ENCODE results near the gene SUGP2.

Gene SUGP2

GRCh38 chr19:18998276-18998675, 35.0 kb downstream of the SUGP2 start:
- H3K36me3 ChIP-seq (ENCODE audit: insufficient read depth, low read length), result peaks cover 37% of the 10 kb centered on the region
- H3K4me1 ChIP-seq (ENCODE audit: insufficient read depth, low read length), result no peaks in the 10 kb centered on the region
- no peaks in the 10 kb centered on the region for H3K9me3 ChIP-seq (ENCODE audit: low read length)
- no peaks in the 10 kb centered on the region for H3K27me3 ChIP-seq (ENCODE audit: control insufficient read depth in 1 of 2, insufficient read depth in 2 of 2, low read length in 2 of 2)
- H3K4me3 ChIP-seq (ENCODE audit: low read depth in 1 of 2, low read length in 2 of 2), result no peak overlapping the region
- H3K27ac ChIP-seq (ENCODE audit: low read depth, low read length), result no peak overlapping the region
- no peak overlapping the region for H3K9ac ChIP-seq (ENCODE audit: low read length)

GRCh38 chr19:18996796-18997394, 36.4 kb downstream of the SUGP2 start:
- Histone ChIP-seq H3K9ac (ENCODE audit: low read length) (no peak overlapping the region), H3K4me1 (ENCODE audit: insufficient read depth, low read length) (no peaks in the 10 kb centered on the region), H3K4me3 (ENCODE audit: low read depth in 1 of 2, low read length in 2 of 2) (no peak overlapping the region), H3K9me3 (ENCODE audit: low read length) (no peaks in the 10 kb centered on the region), H3K36me3 (ENCODE audit: insufficient read depth, low read length) (peaks cover 41% of the 10 kb centered on the region), H3K27ac (ENCODE audit: low read depth, low read length) (no peak overlapping the region), H3K27me3 (ENCODE audit: control insufficient read depth in 1 of 2, insufficient read depth in 2 of 2, low read length in 2 of 2) (no peaks in the 10 kb centered on the region)

- Histone ChIP-seq H3K4me1 (ENCODE audit: insufficient read depth, low read length) (no peaks in the 10 kb centered on the region), H3K9ac (ENCODE audit: low read length) (no peak overlapping the region), H3K4me3 (ENCODE audit: low read depth in 1 of 2, low read length in 2 of 2) (no peak overlapping the region), H3K27me3 (ENCODE audit: control insufficient read depth in 1 of 2, insufficient read depth in 2 of 2, low read length in 2 of 2) (no peaks in the 10 kb centered on the region), H3K36me3 (ENCODE audit: insufficient read depth, low read length) (peaks cover 39% of the 10 kb centered on the region), H3K9me3 (ENCODE audit: low read length) (no peaks in the 10 kb centered on the region), H3K27ac (ENCODE audit: low read depth, low read length) (no peak overlapping the region)
Measured at GRCh38 chr19:18996351-18996750, 37.0 kb downstream of the SUGP2 start.

GRCh38 chr19:18995804-18996241, 37.5 kb downstream of the SUGP2 start:
- H3K9me3 ChIP-seq (ENCODE audit: low read length), result no peaks in the 10 kb centered on the region
- no peaks in the 10 kb centered on the region for H3K4me1 ChIP-seq (ENCODE audit: insufficient read depth, low read length)
- H3K9ac ChIP-seq (ENCODE audit: low read length), result no peak overlapping the region
- no peak overlapping the region for H3K4me3 ChIP-seq (ENCODE audit: low read depth in 1 of 2, low read length in 2 of 2)
- H3K27ac ChIP-seq (ENCODE audit: low read depth, low read length), result no peak overlapping the region
- peaks cover 40% of the 10 kb centered on the region for H3K36me3 ChIP-seq (ENCODE audit: insufficient read depth, low read length)
- no peaks in the 10 kb centered on the region for H3K27me3 ChIP-seq (ENCODE audit: control insufficient read depth in 1 of 2, insufficient read depth in 2 of 2, low read length in 2 of 2)

GRCh38 chr19:18993115-18993514, 40.2 kb downstream of the SUGP2 start:
- H3K9me3 ChIP-seq (ENCODE audit: low read length), result no peaks in the 10 kb centered on the region
- no peaks in the 10 kb centered on the region for H3K4me1 ChIP-seq (ENCODE audit: insufficient read depth, low read length)
- H3K9ac ChIP-seq (ENCODE audit: low read length), result no peak overlapping the region
- no peaks in the 10 kb centered on the region for H3K27me3 ChIP-seq (ENCODE audit: control insufficient read depth in 1 of 2, insufficient read depth in 2 of 2, low read length in 2 of 2)
- H3K36me3 ChIP-seq (ENCODE audit: insufficient read depth, low read length), result peaks cover 40% of the 10 kb centered on the region
- H3K4me3 ChIP-seq (ENCODE audit: low read depth in 1 of 2, low read length in 2 of 2), result no peak overlapping the region
- no peak overlapping the region for H3K27ac ChIP-seq (ENCODE audit: low read depth, low read length)

- Histone ChIP-seq H3K4me3 (ENCODE audit: low read depth in 1 of 2, low read length in 2 of 2) (no peak overlapping the region), H3K36me3 (ENCODE audit: insufficient read depth, low read length) (peaks cover 40% of the 10 kb centered on the region), H3K9ac (ENCODE audit: low read length) (no peak overlapping the region), H3K27ac (ENCODE audit: low read depth, low read length) (no peak overlapping the region), H3K27me3 (ENCODE audit: control insufficient read depth in 1 of 2, insufficient read depth in 2 of 2, low read length in 2 of 2) (no peaks in the 10 kb centered on the region), H3K9me3 (ENCODE audit: low read length) (no peaks in the 10 kb centered on the region), H3K4me1 (ENCODE audit: insufficient read depth, low read length) (no peaks in the 10 kb centered on the region)
Measured at GRCh38 chr19:18992696-18993095, 40.6 kb downstream of the SUGP2 start.

GRCh38 chr19:18991468-18991867, 41.8 kb downstream of the SUGP2 start:
- no peak overlapping the region for H3K4me3 ChIP-seq (ENCODE audit: low read depth in 1 of 2, low read length in 2 of 2)
- H3K4me1 ChIP-seq (ENCODE audit: insufficient read depth, low read length), result no peaks in the 10 kb centered on the region
- H3K36me3 ChIP-seq (ENCODE audit: insufficient read depth, low read length), result peaks cover 32% of the 10 kb centered on the region
- H3K27ac ChIP-seq (ENCODE audit: low read depth, low read length), result no peak overlapping the region
- no peak overlapping the region for H3K9ac ChIP-seq (ENCODE audit: low read length)
- no peaks in the 10 kb centered on the region for H3K27me3 ChIP-seq (ENCODE audit: control insufficient read depth in 1 of 2, insufficient read depth in 2 of 2, low read length in 2 of 2)
- H3K9me3 ChIP-seq (ENCODE audit: low read length), result no peaks in the 10 kb centered on the region

- Histone ChIP-seq H3K27me3 (ENCODE audit: control insufficient read depth in 1 of 2, insufficient read depth in 2 of 2, low read length in 2 of 2) (no peaks in the 10 kb centered on the region), H3K36me3 (ENCODE audit: insufficient read depth, low read length) (peaks cover 32% of the 10 kb centered on the region), H3K4me3 (ENCODE audit: low read depth in 1 of 2, low read length in 2 of 2) (no peak overlapping the region), H3K27ac (ENCODE audit: low read depth, low read length) (no peak overlapping the region), H3K9ac (ENCODE audit: low read length) (no peak overlapping the region), H3K9me3 (ENCODE audit: low read length) (no peaks in the 10 kb centered on the region), H3K4me1 (ENCODE audit: insufficient read depth, low read length) (no peaks in the 10 kb centered on the region)
Measured at GRCh38 chr19:18991006-18991405, 42.3 kb downstream of the SUGP2 start.

- Histone ChIP-seq H3K4me3 (ENCODE audit: low read depth in 1 of 2, low read length in 2 of 2) (no peak overlapping the region), H3K27me3 (ENCODE audit: control insufficient read depth in 1 of 2, insufficient read depth in 2 of 2, low read length in 2 of 2) (no peaks in the 10 kb centered on the region), H3K36me3 (ENCODE audit: insufficient read depth, low read length) (peaks cover 32% of the 10 kb centered on the region), H3K9me3 (ENCODE audit: low read length) (no peaks in the 10 kb centered on the region), H3K9ac (ENCODE audit: low read length) (no peak overlapping the region), H3K4me1 (ENCODE audit: insufficient read depth, low read length) (no peaks in the 10 kb centered on the region), H3K27ac (ENCODE audit: low read depth, low read length) (no peak overlapping the region)
Measured at GRCh38 chr19:18990128-18990708, 43.1 kb downstream of the SUGP2 start.

- H3K36me3 ChIP-seq (ENCODE audit: insufficient read depth, low read length), result peaks cover 27% of the 10 kb centered on the region
- H3K9ac ChIP-seq (ENCODE audit: low read length), result no peak overlapping the region
- H3K27me3 ChIP-seq (ENCODE audit: control insufficient read depth in 1 of 2, insufficient read depth in 2 of 2, low read length in 2 of 2), result peaks cover 0 to 2% of the 10 kb centered on the region in 2 donors
- H3K27ac ChIP-seq (ENCODE audit: low read depth, low read length), result no peak overlapping the region
- H3K9me3 ChIP-seq (ENCODE audit: low read length), result no peaks in the 10 kb centered on the region
- H3K4me1 ChIP-seq (ENCODE audit: insufficient read depth, low read length), result no peaks in the 10 kb centered on the region
- H3K4me3 ChIP-seq (ENCODE audit: low read depth in 1 of 2, low read length in 2 of 2), result no peak overlapping the region
Measured at GRCh38 chr19:18989316-18989715, 44.0 kb downstream of the SUGP2 start.

- H3K9me3 ChIP-seq (ENCODE audit: low read length), result no peaks in the 10 kb centered on the region
- peaks cover 9% of the 10 kb centered on the region for H3K36me3 ChIP-seq (ENCODE audit: insufficient read depth, low read length)
- H3K27ac ChIP-seq (ENCODE audit: low read depth, low read length), result no peak overlapping the region
- no peak overlapping the region for H3K4me3 ChIP-seq (ENCODE audit: low read depth in 1 of 2, low read length in 2 of 2)
- H3K9ac ChIP-seq (ENCODE audit: low read length), result no peak overlapping the region
- H3K4me1 ChIP-seq (ENCODE audit: insufficient read depth, low read length), result no peaks in the 10 kb centered on the region
- H3K27me3 ChIP-seq (ENCODE audit: control insufficient read depth in 1 of 2, insufficient read depth in 2 of 2, low read length in 2 of 2), result peaks cover 0 to 14% of the 10 kb centered on the region in 2 donors
Measured at GRCh38 chr19:18987456-18987855, 45.9 kb downstream of the SUGP2 start.

GRCh38 chr19:18985257-18985656, 48.1 kb downstream of the SUGP2 start:
- no peaks in the 10 kb centered on the region for H3K9me3 ChIP-seq (ENCODE audit: low read length)
- H3K4me1 ChIP-seq (ENCODE audit: insufficient read depth, low read length), result no peaks in the 10 kb centered on the region
- H3K27ac ChIP-seq (ENCODE audit: low read depth, low read length), result no peak overlapping the region
- H3K4me3 ChIP-seq (ENCODE audit: low read depth in 1 of 2, low read length in 2 of 2), result no peak overlapping the region
- H3K27me3 ChIP-seq (ENCODE audit: control insufficient read depth in 1 of 2, insufficient read depth in 2 of 2, low read length in 2 of 2), result peaks cover 0 to 14% of the 10 kb centered on the region in 2 donors
- H3K9ac ChIP-seq (ENCODE audit: low read length), result no peak overlapping the region
- no peaks in the 10 kb centered on the region for H3K36me3 ChIP-seq (ENCODE audit: insufficient read depth, low read length)
